CD4-positive, CD25-positive, alpha-beta regulatory T cell (primary cell): ENCODE data around the gene SEH1L. TPM values are rescaled to one million over a fixed set of nuclear protein-coding genes. Genes with fewer than 3 reads are reported as not detected.

Experiments used
- ATAC-seq, 2 donors: fragments of 150-1000 bp; cut with Tn5 transposase; one replicate each; pipeline ENCODE4 v1.10.0; 2021; ENCODE audit warnings: low read depth in 2 of 2, moderate number of reproducible peaks in 2 of 2, moderate library complexity in 1 of 2
- DNase-seq, 3 donors: peaks; one replicate each; pipeline versions ENCODE4 v3.0.0 to v3.0.0-alpha.2; 2012 to 2022; ENCODE audit warnings: mixed read lengths in 1 of 3
- H3K27ac ChIP-seq: one replicate; pipeline ENCODE4 v1.7.0; 2013; ENCODE audit warnings: mild to moderate bottlenecking, low read length; ENCODE audit not compliant: insufficient read depth, poor library complexity, severe bottlenecking
- H3K27me3 ChIP-seq: one replicate; pipeline ENCODE4 v1.7.0; 2013; ENCODE audit warnings: low read length; ENCODE audit not compliant: control insufficient read depth, insufficient read depth
- H3K36me3 ChIP-seq: one replicate; pipeline ENCODE4 v1.7.0; 2013; ENCODE audit warnings: mild to moderate bottlenecking, low read length, moderate library complexity; ENCODE audit not compliant: control insufficient read depth, insufficient read depth
- H3K4me1 ChIP-seq: 2 replicates; pipeline ENCODE4 v1.7.0; 2013; ENCODE audit warnings: mild to moderate bottlenecking, low read length; ENCODE audit not compliant: insufficient read depth, control insufficient read depth, poor library complexity, severe bottlenecking
- H3K4me3 ChIP-seq: one replicate; pipeline ENCODE4 v1.7.0; 2013; ENCODE audit warnings: low read depth, mild to moderate bottlenecking, low read length, moderate library complexity
- H3K9me3 ChIP-seq, 2 experiments: 1 replicate in 1 of 2; 2 replicates in 1 of 2; pipeline ENCODE4 v1.7.0; 2013; ENCODE audit warnings: low read length in 2 of 2, mild to moderate bottlenecking in 1 of 2, moderate library complexity in 1 of 2; ENCODE audit not compliant: control insufficient read depth in 2 of 2
- H3K27ac Mint-ChIP-seq, 3 donors: one replicate each; pipeline ENCODE4 v1.8.0; 2020 to 2022; ENCODE audit warnings: mild to moderate bottlenecking in 3 of 3, mixed read lengths in 3 of 3, moderate library complexity in 2 of 3
- H3K27me3 Mint-ChIP-seq: one replicate; pipeline ENCODE4 v1.8.0; 2022; ENCODE audit warnings: mild to moderate bottlenecking, mixed read lengths
- H3K36me3 Mint-ChIP-seq: one replicate; pipeline ENCODE4 v1.8.0; 2020; ENCODE audit warnings: mixed read lengths
- H3K4me1 Mint-ChIP-seq, 4 donors: one replicate each; pipeline ENCODE4 v1.8.0; 2020 to 2022; ENCODE audit warnings: mixed read lengths in 4 of 4, mild to moderate bottlenecking in 1 of 4
- H3K4me3 Mint-ChIP-seq, 4 donors: one replicate each; pipeline ENCODE4 v1.8.0; 2020 to 2022; ENCODE audit warnings: mild to moderate bottlenecking in 4 of 4, mixed read lengths in 4 of 4, moderate library complexity in 3 of 4
- H3K9me3 Mint-ChIP-seq, 7 donors: one replicate each; pipeline ENCODE4 v1.8.0; 2020 to 2022; ENCODE audit warnings: mixed read lengths in 7 of 7, mild to moderate bottlenecking in 3 of 7, moderate library complexity in 2 of 7
- polyA plus RNA-seq, 4 donors: library from polyadenylated mRNA; unstranded; fragments of 300-500 nt; fragmentation: Illumina TruSeq; gene quantifications; one replicate each; pipeline ENCODE4 v1.2.3, GENCODE V29; 2021
- total RNA-seq: library from RNA; stranded (reverse); gene quantifications from one replicate; pipeline ENCODE4 v1.2.3, GENCODE V29; 2022

SEH1L gene
- total and polyA plus RNA-seq, 5 donors from 2014 or later, result 22.0 to 33.1 (median 26.2) TPM

GRCh38 chr18:12929477-12930083 is 18.2 kb upstream of the SEH1L start:
- no peak overlapping the region for H3K27ac Mint-ChIP-seq
- H3K9me3 Mint-ChIP-seq, result no peaks in the 10 kb centered on the region
- H3K4me3 Mint-ChIP-seq, result no peak overlapping the region
- DNase-seq (no peak), ATAC-seq (no peak)
- no peaks in the 10 kb centered on the region for H3K36me3 Mint-ChIP-seq
- Histone ChIP-seq H3K4me1 (peaks cover 1% of the 10 kb centered on the region), H3K4me3 (no peak overlapping the region), H3K36me3 (no peaks in the 10 kb centered on the region), H3K9me3 (no peaks in the 10 kb centered on the region), H3K27me3 (no peaks in the 10 kb centered on the region), H3K27ac (no peak overlapping the region)
- H3K27me3 Mint-ChIP-seq, result peaks cover 9% of the 10 kb centered on the region
- H3K4me1 Mint-ChIP-seq, result peaks cover 1 to 4% (median 2%) of the 10 kb centered on the region in 4 donors

- Mint-ChIP-seq H3K9me3 (no peaks in the 10 kb centered on the region), H3K4me1 (peaks cover 2 to 5% (median 4%) of the 10 kb centered on the region in 4 donors), H3K4me3 (no peak overlapping the region), H3K27ac (no peak overlapping the region), H3K27me3 (peaks cover 13% of the 10 kb centered on the region), H3K36me3 (no peaks in the 10 kb centered on the region)
- peaks cover 3% of the 10 kb centered on the region for H3K4me1 ChIP-seq
- DNase-seq (no peak), ATAC-seq (no peak)
- no peaks in the 10 kb centered on the region for H3K27me3 ChIP-seq
- H3K36me3 ChIP-seq, result no peaks in the 10 kb centered on the region
- no peaks in the 10 kb centered on the region for H3K9me3 ChIP-seq
- no peak overlapping the region for H3K4me3 ChIP-seq
- no peak overlapping the region for H3K27ac ChIP-seq
Measured at GRCh38 chr18:12930376-12930775, 17.4 kb upstream of the SEH1L start.

GRCh38 chr18:12930908-12931307 is 16.9 kb upstream of the SEH1L start:
- no peaks in the 10 kb centered on the region for H3K27me3 ChIP-seq
- H3K27ac ChIP-seq, result no peak overlapping the region
- Mint-ChIP-seq H3K36me3 (no peaks in the 10 kb centered on the region), H3K4me3 (no peak overlapping the region), H3K4me1 (peaks cover 2 to 5% (median 4%) of the 10 kb centered on the region in 4 donors), H3K27ac (no peak overlapping the region), H3K9me3 (no peaks in the 10 kb centered on the region), H3K27me3 (peaks cover 15% of the 10 kb centered on the region)
- no peak overlapping the region for H3K4me3 ChIP-seq
- no peaks in the 10 kb centered on the region for H3K36me3 ChIP-seq
- DNase-seq (no peak), ATAC-seq (no peak)
- no peaks in the 10 kb centered on the region for H3K9me3 ChIP-seq
- peaks cover 3% of the 10 kb centered on the region for H3K4me1 ChIP-seq

GRCh38 chr18:12933327-12933726 is 14.5 kb upstream of the SEH1L start:
- Mint-ChIP-seq H3K27me3 (peaks cover 16% of the 10 kb centered on the region), H3K27ac (no peak overlapping the region), H3K9me3 (no peaks in the 10 kb centered on the region), H3K4me3 (no peak overlapping the region), H3K36me3 (no peaks in the 10 kb centered on the region), H3K4me1 (peaks cover 2 to 5% (median 4%) of the 10 kb centered on the region in 4 donors)
- Histone ChIP-seq H3K27ac (no peak overlapping the region), H3K4me3 (no peak overlapping the region), H3K36me3 (no peaks in the 10 kb centered on the region), H3K9me3 (no peaks in the 10 kb centered on the region), H3K27me3 (no peaks in the 10 kb centered on the region), H3K4me1 (peaks cover 3% of the 10 kb centered on the region)
- DNase-seq (no peak), ATAC-seq (no peak)

- H3K27ac Mint-ChIP-seq, result no peak overlapping the region
- Histone ChIP-seq H3K4me3 (peak overlapping the region; percentile 15), H3K27ac (no peak overlapping the region), H3K27me3 (no peaks in the 10 kb centered on the region), H3K36me3 (no peaks in the 10 kb centered on the region), H3K9me3 (no peaks in the 10 kb centered on the region), H3K4me1 (peaks cover 3% of the 10 kb centered on the region)
- peak; percentile 62 to 80 (median 71) for DNase-seq
- peaks cover 16% of the 10 kb centered on the region for H3K27me3 Mint-ChIP-seq
- ATAC-seq, result peak; percentile 72 to 74
- peaks cover 2 to 5% (median 4%) of the 10 kb centered on the region in 4 donors for H3K4me1 Mint-ChIP-seq
- no peak overlapping the region for H3K4me3 Mint-ChIP-seq
- H3K36me3 Mint-ChIP-seq, result no peaks in the 10 kb centered on the region
- no peaks in the 10 kb centered on the region for H3K9me3 Mint-ChIP-seq
Measured at GRCh38 chr18:12934454-12935071, 13.2 kb upstream of the SEH1L start.

DNA sequence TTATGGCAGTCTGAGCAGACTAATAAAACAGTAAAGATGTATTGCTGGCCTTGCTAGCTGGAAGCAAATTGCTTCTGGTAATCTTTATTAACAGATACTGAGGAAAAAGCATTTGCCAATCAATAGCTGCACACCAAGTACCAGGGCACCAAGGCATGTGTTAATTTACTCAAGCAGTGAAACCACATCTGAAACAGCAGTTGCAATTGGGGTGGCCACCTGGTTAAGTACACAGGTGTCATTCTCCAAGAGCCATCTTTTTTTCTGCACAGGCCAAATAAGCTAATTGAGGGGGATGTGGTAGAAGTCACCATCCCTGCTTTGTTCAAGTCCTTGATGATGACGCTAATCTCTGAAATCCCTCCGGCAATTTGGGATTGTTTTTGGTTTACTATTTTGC is 8.6 kb upstream of the SEH1L start:
- Histone ChIP-seq H3K27me3 (no peaks in the 10 kb centered on the region), H3K27ac (no peak overlapping the region), H3K9me3 (no peaks in the 10 kb centered on the region), H3K4me3 (no peak overlapping the region), H3K4me1 (peaks cover 3% of the 10 kb centered on the region), H3K36me3 (no peaks in the 10 kb centered on the region)
- H3K36me3 Mint-ChIP-seq, result no peaks in the 10 kb centered on the region
- peaks cover 2 to 9% (median 4%) of the 10 kb centered on the region in 4 donors for H3K4me1 Mint-ChIP-seq
- no peak overlapping the region for H3K4me3 Mint-ChIP-seq
- ATAC-seq (no peak), DNase-seq (no peak)
- H3K27ac Mint-ChIP-seq, result no peak overlapping the region
- H3K27me3 Mint-ChIP-seq, result peaks cover 20% of the 10 kb centered on the region
- H3K9me3 Mint-ChIP-seq, result no peaks in the 10 kb centered on the region

- no peaks in the 10 kb centered on the region for H3K36me3 Mint-ChIP-seq
- peak overlapping the region in 1 of 4 donors; percentile 19 for H3K4me3 Mint-ChIP-seq
- Histone ChIP-seq H3K27ac (no peak overlapping the region), H3K4me1 (peaks cover 9% of the 10 kb centered on the region), H3K36me3 (no peaks in the 10 kb centered on the region), H3K27me3 (no peaks in the 10 kb centered on the region), H3K4me3 (no peak overlapping the region), H3K9me3 (no peaks in the 10 kb centered on the region)
- no peak for DNase-seq
- no peak for ATAC-seq
- H3K27me3 Mint-ChIP-seq, result peaks cover 11% of the 10 kb centered on the region
- peaks cover 15 to 20% (median 16%) of the 10 kb centered on the region in 4 donors for H3K4me1 Mint-ChIP-seq
- no peaks in the 10 kb centered on the region for H3K9me3 Mint-ChIP-seq
- H3K27ac Mint-ChIP-seq, result peak overlapping the region in 1 of 3 donors; percentile 8
Measured at GRCh38 chr18:12943215-12943614, 4.6 kb upstream of the SEH1L start.

- H3K4me3 ChIP-seq, result no peak overlapping the region
- H3K4me1 ChIP-seq, result peaks cover 9% of the 10 kb centered on the region
- peak overlapping the region in 1 of 4 donors; percentile 97 for H3K4me3 Mint-ChIP-seq
- DNase-seq (peak in 1 of 3 donors; percentile 24), ATAC-seq (no peak)
- no peak overlapping the region for H3K27ac Mint-ChIP-seq
- H3K9me3 ChIP-seq, result no peaks in the 10 kb centered on the region
- H3K4me1 Mint-ChIP-seq, result peaks cover 15 to 30% (median 16%) of the 10 kb centered on the region in 4 donors
- peaks cover 11% of the 10 kb centered on the region for H3K27me3 Mint-ChIP-seq
- no peaks in the 10 kb centered on the region for H3K36me3 ChIP-seq
- H3K27me3 ChIP-seq, result no peaks in the 10 kb centered on the region
- H3K9me3 Mint-ChIP-seq, result no peaks in the 10 kb centered on the region
- H3K27ac ChIP-seq, result no peak overlapping the region
- H3K36me3 Mint-ChIP-seq, result no peaks in the 10 kb centered on the region
Measured at GRCh38 chr18:12944709-12945108, 3.1 kb upstream of the SEH1L start.
